ENCODE measurements around the gene PYGM. TPM values are rescaled to one million over a fixed set of nuclear protein-coding genes. Genes with fewer than 3 reads are reported as not detected.

PYGM gene
- total RNA-seq, 1 donor from 2014 or later, result 0.82 TPM

DNA sequence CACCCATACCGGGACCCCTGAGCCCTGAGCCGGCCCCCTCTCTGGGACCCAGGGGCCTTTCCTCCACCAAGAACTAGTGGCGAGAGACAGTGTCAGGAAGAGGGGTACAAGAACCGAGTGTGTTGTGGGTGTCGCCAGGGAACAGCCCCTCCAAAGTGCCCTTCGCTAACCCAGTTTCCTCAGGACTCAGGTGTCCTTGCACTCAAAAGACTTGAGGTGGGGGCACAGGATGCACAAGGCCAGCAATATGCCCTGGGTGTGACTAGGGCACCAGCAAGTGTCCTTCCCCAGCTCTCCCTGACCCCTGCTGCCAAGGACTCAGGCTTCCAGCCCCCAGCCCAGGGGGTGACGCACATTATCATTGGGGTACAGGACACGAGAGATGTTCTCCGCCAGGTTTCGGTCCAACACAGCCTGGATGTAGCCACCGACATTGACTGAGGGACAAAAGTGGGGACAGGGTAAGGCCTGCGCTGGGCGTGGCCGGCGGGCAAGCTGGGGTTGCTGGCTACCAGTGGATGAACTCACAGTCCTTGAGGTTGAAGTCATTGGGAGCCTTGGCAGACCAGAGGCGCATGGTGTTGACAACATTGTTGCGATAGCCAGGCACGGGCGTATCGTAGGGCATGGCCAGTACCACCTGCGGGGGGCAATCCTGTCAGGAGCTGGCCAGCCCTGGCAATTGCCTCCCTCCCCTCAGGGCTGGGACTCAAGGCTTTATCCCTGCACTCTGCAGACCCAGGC lies 4.7 kb downstream of the PYGM start:
- FAIRE-seq (no peak), DNase-seq (ENCODE audit: low spot score in 2 of 2) (no peak)

DNA sequence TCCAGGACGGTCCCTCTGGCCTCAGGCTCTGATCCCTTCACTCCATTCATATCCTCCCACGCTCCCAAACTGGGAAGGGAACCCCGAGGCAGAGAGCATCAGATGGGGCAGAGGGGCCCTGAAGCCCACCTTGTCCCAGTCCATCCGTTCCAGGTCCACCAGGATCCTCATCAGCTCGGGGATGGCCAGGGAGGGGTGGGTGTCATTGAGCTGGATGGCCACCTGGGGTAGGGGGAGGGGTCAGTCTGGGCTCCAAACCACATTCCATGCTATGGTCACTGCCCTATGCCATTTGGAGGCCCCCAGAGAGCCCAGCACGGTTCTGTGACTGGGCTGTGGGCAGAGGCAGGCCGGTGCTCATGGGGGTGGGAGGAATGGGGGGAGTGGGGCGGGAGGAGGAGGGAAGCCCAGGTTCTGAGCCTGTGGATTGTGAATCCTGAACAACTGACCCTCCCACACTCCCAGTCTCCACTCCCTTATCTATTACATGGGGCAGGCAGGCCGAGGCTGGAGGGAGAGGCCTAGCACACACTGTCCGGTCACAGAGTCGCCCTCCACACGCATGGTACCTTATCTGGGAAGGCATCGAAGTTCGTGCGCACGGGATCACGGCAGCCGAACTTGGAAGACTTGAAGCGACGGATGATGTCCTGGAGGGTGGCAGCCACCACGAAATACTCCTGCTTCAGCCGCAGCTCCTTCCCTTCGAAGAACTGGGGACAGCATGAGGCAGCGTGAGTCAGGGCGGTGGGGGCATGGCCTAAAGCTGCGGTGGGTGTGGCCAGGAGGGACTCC lies 5.5 kb downstream of the PYGM start:
- FAIRE-seq (no peak), DNase-seq (ENCODE audit: low spot score in 2 of 2) (no peak)

DNA sequence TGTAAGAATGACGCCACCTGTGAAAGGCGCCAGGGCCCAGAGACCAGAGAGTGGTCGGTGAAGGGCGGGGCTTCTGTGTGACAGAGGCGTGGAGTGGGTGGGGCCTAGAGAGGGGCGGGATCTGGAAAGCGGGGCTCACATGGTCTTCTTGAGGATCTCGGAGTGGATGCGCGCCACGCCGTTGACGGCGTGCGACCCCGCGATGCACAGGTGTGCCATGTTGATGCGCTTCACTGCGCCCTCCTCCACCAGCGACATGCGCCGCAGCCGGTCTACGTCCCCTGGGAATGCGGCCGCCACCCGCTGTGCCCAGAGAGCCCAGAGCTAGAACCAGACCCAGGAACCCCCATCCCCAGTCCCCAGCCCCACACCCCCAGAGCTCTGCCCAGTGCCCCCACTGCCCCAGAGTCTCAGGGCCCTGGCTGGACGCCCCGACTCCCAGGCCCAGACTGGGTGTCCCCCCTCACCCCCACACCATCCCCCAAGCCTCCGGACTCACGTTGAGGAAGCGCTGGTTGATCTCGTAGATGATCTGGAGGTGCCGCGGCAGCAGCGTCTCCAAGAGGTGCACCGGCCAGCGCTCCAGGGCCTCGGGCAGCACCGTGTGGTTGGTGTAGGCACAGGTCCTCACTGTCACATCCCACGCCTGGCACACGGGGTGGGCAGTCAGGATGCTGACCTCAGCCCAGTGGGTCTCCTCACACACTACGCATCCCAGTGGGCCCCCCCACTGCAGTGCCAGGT lies 6.2 kb downstream of the PYGM start:
- no peak for DNase-seq (ENCODE audit: low spot score in 2 of 2)
- no peak for FAIRE-seq

DNA sequence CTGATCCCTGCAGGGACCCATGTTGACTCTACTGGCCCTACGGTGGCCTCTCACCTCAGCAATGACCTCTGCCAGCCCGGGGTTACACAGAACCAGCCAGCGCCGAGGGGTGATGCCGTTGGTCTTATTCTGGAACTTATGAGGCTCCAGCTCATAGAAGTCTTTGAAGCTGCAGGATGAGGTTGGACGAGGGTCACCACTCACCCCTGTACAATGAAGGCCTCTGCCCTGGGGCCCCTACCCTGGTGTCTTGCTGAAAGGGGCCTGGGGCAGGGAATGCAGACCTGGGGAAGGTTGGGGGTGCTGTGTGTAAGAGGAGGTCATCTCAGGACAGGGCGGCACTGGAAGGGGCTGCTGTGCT lies 6.8 kb downstream of the PYGM start:
- DNase-seq (ENCODE audit: low spot score in 2 of 2) (no peak), FAIRE-seq (no peak)

DNA sequence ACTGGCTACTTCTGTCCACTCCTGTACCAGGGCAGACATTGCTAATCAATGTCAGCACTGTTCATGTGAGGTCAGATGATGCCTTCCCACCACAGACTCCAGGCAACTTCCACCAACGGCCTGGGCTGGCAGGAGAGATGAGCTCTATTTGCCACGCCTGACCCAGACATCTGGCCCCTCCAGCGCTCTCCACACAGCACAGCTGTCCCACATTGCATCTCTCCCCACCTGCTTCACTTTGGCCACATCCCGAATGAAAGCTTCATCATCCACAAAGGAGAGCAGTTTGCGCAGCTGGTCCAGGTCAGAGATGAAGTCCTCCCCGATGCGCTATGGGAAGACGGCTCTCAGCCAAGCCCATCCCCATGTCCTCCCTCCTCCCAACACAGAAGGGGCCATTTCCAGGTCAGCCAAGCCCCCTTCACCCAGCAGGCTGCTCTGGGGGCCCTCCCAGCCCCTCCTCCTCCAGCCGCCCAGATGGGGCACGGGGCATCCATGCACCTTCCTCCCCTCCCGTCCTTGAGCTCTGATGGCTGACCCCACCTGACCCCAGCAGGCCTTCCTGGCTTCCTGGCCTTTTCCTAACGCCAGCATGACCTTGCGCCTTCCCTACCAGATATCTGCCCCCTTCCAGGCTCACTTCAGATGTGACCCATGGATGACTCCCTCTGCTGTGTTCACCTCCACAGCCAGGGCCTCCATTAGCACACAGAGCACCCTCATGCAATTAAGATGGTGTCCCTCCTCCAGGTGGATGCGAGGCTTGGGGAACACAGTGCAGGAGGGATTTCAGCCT lies 7.4 kb downstream of the PYGM start:
- no peak for DNase-seq (ENCODE audit: low spot score in 2 of 2)
- no peak for FAIRE-seq

DNA sequence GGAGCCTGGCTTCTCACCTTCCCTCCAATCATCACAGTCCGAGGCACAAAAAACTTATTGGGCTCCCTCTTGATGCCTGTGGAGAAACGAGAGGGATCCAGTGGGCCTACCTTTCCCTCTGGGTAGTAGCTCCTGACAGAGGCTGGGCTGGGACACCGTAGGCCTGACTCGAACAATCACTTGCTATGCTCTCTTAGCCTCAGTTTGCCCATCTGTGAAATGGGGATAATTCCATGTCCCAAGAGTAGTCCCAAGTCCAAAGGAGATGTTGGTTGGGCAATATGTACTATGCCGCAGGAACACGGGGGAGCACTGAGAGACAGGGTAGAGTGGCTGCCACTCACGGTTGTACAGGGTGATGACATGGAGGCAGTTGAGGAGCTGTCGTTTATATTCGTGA lies 8.2 kb downstream of the PYGM start:
- no peak for FAIRE-seq

DNA sequence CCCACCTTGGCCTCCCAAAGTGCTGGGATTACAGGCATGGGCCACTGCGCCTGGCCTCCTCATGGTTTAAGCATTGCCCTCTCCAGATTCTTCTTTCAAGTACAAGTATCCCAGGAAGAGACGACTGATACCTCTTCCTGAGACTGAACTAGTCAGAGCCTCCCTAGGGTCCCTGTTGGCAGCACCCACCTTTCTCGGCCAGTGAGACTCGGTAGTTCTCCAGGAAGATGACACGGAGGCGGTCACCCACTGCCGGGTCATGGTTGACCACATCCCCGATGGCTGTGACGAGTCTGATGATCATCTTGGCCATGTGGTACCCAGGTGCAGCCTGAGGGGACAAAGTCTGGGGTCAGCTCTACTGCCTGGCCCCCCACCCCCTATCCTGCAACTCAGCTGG lies 8.6 kb downstream of the PYGM start:
- FAIRE-seq, result no peak
- DNase-seq (ENCODE audit: low spot score in 2 of 2), result no peak

More for the DNA sequence above, 8.2 kb downstream of the PYGM start:
- no peak for DNase-seq (ENCODE audit: low spot score in 2 of 2)

DNA sequence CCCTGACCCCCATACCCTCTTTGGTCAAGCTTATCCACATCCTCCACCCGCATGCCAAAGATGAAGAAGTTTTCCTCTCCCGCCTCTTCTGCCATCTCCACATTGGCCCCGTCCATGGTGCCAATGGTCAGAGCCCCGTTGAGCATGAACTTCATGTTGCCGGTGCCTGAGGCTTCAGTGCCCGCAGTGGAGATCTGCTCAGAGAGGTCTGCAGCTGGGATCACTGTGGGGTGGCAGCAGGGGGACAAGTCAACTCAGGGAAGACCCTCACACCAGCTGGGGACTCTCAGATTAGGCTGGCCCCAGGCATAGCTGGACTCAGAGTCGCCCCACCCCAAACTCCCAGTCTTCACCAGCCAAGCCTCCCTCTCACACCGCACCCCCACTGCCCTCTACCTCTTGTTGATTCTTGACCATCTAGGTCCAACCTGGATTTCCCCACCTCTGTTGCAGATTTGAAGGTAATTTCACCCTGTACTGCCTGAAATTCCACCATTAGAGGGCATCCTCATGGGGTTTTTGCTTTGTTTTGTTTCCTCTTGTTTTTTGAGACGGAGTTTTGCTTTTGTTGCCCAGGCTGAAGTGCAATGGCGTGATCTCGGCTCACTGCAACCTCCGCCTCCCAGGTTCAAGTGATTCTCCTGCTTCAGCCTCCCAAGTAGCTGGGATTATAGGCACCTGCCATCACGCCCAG lies 9.3 kb downstream of the PYGM start:
- no peak for DNase-seq (ENCODE audit: low spot score in 2 of 2)
- FAIRE-seq, result no peak

DNA sequence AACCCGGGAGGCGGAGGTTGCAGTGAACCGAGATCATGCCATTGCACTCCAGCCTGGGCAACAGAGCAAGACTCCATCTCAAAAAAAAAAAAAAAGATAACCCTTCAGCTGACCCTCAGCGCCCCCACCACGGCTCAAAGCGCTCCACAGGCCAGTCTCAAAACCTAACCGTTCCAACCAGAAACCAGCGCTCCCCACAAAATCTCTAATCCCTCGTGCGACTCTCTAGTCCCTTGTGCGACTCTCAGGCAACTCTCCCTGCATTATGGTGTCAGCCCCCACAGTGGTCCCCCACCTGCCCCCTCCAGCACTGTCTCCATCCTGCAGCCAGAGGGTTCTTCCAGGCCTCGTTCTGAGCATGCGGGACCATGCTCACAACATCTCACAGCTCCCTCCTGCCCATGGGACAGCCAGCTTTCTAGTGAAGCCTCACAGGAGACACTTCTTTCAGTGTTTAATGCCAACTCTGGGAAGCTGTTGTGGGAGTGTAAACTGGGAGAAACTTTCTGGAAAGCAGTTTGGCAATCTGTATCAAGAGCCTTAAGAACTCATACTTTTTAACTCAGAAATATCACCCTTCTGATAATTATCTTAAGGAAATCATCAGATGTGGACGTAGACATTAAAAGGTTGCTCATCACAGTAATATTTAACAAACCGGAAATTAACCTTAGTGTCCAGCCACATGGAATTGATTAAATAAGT lies 11.7 kb downstream of the PYGM start:
- FAIRE-seq (no peak), DNase-seq (ENCODE audit: low spot score in 2 of 2) (no peak)

DNA sequence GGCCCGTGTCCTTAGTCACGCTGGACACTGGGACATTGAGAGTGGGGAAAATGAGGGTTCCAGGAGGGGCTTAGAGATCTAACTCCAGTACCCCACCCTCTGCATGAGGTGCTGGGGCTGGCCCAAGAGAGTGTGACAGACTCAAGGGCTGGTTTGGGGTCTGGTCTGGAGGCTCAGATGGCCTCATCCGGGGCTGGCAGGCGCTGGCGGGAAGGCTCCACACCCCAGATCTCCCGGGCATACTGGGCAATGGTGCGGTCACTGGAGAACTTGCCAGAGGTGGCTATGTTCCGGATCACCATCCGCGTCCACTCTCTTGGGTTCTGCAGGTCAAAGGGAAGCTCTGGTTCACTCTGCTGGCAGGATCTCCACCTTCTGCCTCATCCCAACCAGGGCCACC lies 13.3 kb downstream of the PYGM start:
- FAIRE-seq (no peak), DNase-seq (ENCODE audit: low spot score in 2 of 2) (no peak)

DNA sequence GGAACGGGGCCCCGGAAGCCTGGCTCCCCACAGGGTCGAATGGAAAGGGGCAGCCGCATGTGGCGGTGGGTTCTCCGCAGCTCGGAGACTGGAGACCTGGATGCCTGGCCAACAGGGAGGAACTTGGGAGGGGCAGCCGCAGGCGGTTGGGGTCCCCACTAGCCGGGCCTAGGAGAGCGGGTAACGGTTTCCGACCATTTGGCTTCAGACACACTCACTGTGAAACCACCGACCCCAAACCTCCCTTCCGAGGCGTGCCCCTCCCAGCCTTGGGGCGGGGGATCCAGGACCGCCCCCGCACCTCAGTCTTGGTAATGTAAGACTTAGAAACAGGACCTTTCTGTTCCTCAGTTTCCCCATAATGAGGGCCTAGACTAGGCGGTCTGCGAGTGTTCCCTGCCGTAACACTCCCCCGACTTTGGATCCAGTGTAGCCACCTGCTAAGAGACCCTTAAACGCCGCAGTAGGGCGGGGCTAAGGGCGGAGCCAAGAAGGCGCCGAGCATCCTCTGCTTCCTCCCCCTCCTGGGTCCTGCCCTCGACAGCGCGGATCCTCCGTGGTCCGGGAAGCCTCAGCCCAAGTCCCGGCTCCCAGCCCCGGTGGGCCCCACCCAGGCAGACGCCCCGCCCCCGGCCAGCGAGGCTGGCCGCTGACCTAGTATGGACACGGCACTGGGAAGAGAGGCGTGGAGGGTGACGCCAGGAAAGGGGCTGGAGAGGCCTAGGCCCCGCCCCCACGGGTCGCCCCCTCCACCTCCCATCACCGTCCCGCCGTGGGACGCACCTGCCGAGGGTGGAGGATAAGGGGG lies 14.0 kb downstream of the PYGM start:
- FAIRE-seq (no peak), DNase-seq (ENCODE audit: low spot score in 2 of 2) (peak; percentile 77 to 96)

DNA sequence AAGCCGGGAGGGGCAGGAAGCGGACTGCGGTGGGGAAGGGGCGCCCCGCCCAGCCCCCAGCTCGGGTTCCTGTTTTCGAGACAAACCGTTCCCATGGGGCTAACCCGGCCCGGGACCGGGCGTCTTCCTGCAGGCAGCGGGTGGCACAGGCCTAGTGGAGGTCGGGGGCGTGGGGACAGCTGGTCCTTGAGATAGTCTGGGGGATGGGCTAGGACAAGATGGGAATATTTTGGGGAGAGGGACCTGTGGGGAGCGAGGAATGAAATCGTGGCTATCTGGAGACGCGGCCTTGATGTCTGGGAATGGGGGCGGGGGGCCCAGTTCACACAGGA lies 14.6 kb downstream of the PYGM start:
- DNase-seq (ENCODE audit: low spot score in 2 of 2), result peak; percentile 69 to 77
- FAIRE-seq, result no peak

DNA sequence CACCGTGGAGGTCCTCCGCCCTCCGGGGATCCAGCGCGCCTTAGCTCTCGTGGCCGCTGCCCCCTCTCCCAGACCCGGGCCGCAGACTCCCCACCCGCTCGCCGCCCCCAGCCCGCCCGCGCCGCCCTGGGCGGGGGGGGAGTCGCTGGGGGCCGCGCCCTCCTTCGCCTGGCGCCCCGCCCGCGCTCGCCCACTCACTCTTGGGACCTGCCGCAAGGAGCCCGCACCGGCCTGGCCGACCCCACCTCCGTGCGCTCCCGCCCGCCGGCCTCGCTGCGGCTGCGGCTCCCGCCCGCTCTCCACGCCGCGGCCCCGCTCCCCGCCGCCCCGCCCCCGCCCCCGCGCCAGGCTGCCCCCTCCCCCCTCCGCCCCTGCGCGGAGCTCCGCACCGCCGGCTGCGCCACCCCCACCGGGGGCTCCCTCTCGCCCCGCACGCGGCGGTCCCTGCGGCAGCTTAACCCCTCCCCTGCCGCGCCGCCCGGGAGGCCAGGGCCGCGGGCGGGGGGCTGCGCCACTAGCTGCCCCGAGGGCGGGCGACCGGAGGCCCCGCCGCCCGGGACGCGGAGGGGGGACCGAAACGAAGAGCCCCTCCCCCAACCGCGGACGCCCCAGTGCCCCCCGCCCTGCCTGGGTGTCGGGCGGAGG lies 15.1 kb downstream of the PYGM start:
- DNase-seq (ENCODE audit: low spot score in 2 of 2) (peak; percentile 71 to 74), FAIRE-seq (no peak)

DNA sequence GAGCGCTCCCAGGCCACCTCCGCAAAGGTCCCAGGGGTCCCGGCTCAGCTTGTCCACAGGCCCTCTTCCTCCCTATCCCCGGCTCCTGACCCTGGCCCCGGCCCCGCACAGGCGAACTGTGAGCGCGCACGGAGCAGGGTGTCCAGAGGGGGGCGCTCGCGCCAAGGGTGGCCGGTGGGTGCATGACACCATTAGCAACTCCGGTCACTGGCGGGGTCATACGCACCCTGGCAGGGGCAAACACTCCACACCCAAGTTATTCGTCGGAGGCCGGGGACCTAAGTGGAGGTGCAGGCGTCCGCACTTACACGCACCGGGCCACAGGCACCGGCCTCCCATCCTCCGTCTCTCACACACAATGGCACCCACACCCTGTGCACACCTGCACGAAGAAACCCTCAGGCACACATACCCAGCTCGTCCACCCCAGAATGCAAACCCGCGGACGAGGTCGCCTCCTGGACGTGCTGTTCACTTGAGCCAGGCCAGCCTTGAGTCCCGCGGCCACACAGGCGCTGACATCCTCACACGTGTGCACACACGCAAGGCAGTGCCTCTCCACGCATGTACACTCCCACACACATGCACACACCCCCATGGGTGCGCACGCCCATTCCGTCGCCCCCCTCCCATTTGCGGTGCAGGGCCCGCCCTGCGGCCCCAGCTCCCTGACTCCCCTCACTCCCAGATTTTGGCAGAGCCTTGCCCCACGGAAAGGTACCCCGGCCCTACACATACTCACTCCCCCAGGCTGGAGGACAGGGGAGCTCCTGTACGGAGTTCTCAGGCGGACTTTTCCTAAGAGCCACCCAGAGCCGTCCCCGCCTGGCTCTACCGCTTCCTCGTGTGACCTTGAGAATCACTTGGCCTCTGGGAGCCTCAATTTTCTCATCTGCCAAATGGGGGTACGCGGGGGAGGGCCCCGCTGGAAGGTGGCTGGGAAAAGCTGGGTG lies 15.9 kb downstream of the PYGM start, which contains the start of gene RASGRP2:
TSS of gene RASGRP2 (minus strand) at position 552 of the 953 bp plus-strand sequence. CDS start 1,276 bp downstream, outside the sequence.
- DNase-seq (ENCODE audit: low spot score in 2 of 2) (peak; percentile 66 to 68), FAIRE-seq (no peak)

DNA sequence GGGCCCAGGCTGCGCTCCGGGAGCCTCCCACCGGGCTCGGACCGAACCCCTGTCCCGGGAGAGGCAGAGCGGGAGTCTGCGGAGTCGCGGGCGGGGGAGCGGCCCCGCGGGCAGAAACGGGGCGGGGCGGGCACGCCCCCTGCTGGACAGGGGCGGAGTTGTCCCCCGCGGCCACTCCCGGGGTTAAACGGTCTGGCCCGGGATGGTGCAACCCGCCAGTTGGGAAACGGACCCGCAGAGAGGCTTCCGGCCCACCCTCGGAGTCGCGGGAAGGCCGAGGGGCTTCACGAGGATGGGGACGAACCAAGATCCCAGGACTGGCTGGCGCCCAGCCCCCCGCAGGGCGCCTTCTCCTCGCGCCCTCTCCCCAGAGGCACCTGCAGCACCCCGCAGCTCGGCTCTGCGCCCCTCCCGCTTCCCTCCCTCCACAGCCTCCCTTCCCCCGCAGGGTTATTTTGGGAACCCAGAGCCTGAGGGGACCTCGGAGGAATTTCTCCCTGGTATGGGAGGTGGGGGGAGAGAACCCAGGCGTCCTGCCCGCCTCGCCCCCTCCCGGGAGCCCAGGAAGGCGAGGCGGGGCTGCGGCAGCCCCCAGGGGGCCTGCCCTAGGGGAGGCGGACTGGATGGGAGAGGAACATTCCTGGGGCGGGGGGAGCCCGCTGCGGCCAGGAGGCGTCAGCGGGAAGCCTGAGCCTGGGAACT lies 16.7 kb downstream of the PYGM start:
- no peak for FAIRE-seq
- peak; percentile 87 to 94 for DNase-seq (ENCODE audit: low spot score in 2 of 2)
